Glomerular visceral epithelial cell (primary cell): ENCODE results near the gene ENTPD8.

Experiments
- DNase-seq: peaks from one replicate; pipeline ENCODE4 v3.0.0-alpha.2; 2016; ENCODE audit errors: extremely low spot score

ENTPD8 gene

GRCh38 chr9:137441289-137441934 lies at the start of gene ENTPD8:
ENTPD8 (minus strand) TSS chr9:137441357; CDS start chr9:137438285, 3,072 bp downstream.
- DNase-seq, result peak; percentile 45

- DNase-seq, result no peak
Observed at GRCh38 chr9:137490532-137491186, 49.5 kb upstream of the ENTPD8 start.

- no peak for DNase-seq
Observed at GRCh38 chr9:137488906-137489305, 47.7 kb upstream of the ENTPD8 start.

- no peak for DNase-seq
Observed at GRCh38 chr9:137488327-137488653, 47.1 kb upstream of the ENTPD8 start.

- DNase-seq, result no peak
Observed at GRCh38 chr9:137487454-137488326, 46.5 kb upstream of the ENTPD8 start.

- no peak for DNase-seq
Observed at GRCh38 chr9:137486545-137487453, 45.6 kb upstream of the ENTPD8 start.

GRCh38 chr9:137486141-137486490 lies 45.0 kb upstream of the ENTPD8 start:
- no peak for DNase-seq

GRCh38 chr9:137485343-137486140 lies 44.4 kb upstream of the ENTPD8 start:
- no peak for DNase-seq

GRCh38 chr9:137484551-137485315 lies 43.6 kb upstream of the ENTPD8 start:
- no peak for DNase-seq

- peak; percentile 51 for DNase-seq
Observed at GRCh38 chr9:137482094-137482781, 41.1 kb upstream of the ENTPD8 start.

- no peak for DNase-seq
Observed at GRCh38 chr9:137480686-137481683, 39.8 kb upstream of the ENTPD8 start.

GRCh38 chr9:137479892-137480685 lies 38.9 kb upstream of the ENTPD8 start:
- no peak for DNase-seq

- DNase-seq, result no peak
Observed at GRCh38 chr9:137478962-137479861, 38.1 kb upstream of the ENTPD8 start.

- DNase-seq, result no peak
Observed at GRCh38 chr9:137478613-137478961, 37.4 kb upstream of the ENTPD8 start.

- DNase-seq, result no peak
Observed at GRCh38 chr9:137477778-137478612, 36.8 kb upstream of the ENTPD8 start.

- no peak for DNase-seq
Observed at GRCh38 chr9:137476856-137477255, 35.7 kb upstream of the ENTPD8 start.
